ENCODE results near the gene SLCO3A1.

Gene SLCO3A1

DNA sequence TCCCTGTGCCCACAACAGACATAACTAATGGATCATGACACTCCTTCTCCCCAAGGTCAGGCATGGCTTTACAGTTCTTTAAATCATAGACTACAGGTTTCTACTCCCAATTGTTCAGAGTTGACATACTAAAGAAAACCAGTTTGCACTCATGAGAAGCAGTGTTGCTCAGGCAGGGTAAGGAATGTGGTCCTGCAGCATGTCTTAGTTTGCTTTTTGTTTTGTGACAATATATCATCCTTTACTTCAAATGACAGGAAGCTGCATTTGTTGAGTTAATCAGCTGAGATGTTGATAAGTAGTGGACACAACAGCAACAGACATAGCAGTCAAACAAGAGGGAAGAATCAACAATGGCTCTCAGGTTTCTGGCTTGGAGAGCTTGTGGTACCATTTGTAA lies 267.5 kb downstream of the SLCO3A1 start:
- CTCF ChIA-PET, result no interaction called here
- Mint-ChIP-seq H3K27ac (no peak overlapping the region), H3K27me3 (no peaks in the 10 kb centered on the region), H3K4me1 (no peaks in the 10 kb centered on the region), H3K4me3 (no peak overlapping the region), H3K36me3 (peaks cover 31% of the 10 kb centered on the region), H3K9me3 (no peaks in the 10 kb centered on the region)
- DNase-seq, result no peak

DNA sequence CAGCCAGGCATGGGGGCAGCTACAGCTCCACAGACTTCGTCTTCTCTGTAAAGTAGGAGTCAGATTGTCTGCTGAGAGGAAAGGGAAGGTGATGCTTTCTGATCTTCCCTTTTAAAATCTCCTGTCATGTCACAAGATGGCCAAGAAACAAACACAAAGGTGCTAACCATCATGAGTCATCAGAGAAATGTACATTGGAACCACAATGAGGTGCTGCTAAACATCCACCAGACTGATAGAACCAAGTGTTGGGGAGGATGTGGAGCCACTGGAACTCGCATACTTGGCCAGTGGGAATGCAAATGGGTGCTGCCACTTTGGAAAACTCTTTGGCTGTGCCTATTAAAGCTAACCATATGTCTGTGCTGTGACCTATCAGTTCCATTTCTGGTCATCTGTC lies 268.8 kb downstream of the SLCO3A1 start:
- Mint-ChIP-seq H3K36me3 (peaks cover 40% of the 10 kb centered on the region), H3K4me3 (no peak overlapping the region), H3K4me1 (no peaks in the 10 kb centered on the region), H3K27ac (no peak overlapping the region), H3K9me3 (no peaks in the 10 kb centered on the region), H3K27me3 (no peaks in the 10 kb centered on the region)
- no peak for DNase-seq
- CTCF ChIA-PET, result interaction anchor here (0.7 kb wide), 1 partner anchor 416 kb away, joined by 3 read pairs; no protein-coding TSS in a partner anchor

DNA sequence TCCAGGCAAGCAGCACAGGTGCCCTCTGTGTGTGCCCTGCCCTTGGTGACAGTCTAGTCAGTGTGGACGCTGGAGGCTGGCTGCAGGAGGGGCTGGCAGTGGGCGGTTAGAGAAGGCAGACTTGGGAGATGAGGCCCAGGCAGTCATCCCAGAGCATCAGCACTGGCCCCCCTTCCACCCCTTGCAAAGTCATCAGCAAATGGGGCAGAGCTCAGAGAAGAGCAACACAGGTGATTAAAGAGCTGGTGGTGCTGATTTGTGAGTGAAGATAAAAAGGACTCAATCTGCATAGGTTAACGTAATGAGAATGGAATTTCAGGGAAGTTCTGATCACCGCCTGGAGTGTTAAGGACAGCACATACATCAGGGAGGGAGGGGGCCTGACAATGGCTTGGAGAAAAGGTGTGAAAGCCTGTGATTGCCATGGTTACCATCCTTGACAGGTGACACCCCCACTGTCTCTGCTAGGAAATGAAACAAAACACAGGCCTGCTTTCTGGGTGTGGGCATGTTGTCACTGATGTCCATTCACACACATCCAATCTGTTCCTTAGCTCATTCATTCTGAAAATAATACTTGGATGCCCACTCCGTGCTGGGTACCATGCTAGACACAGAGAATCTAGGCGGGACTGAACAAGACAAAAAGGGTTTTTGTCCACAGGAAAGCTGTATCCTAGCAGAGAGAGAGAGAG lies 270.6 kb downstream of the SLCO3A1 start:
- no peaks in the 10 kb centered on the region for H3K4me1 Mint-ChIP-seq
- H3K9me3 Mint-ChIP-seq, result no peaks in the 10 kb centered on the region
- H3K4me3 Mint-ChIP-seq, result no peak overlapping the region
- H3K27ac Mint-ChIP-seq, result no peak overlapping the region
- CTCF ChIA-PET, result no interaction called here
- peaks cover 50% of the 10 kb centered on the region for H3K36me3 Mint-ChIP-seq
- H3K27me3 Mint-ChIP-seq, result no peaks in the 10 kb centered on the region
- no peak for DNase-seq

DNA sequence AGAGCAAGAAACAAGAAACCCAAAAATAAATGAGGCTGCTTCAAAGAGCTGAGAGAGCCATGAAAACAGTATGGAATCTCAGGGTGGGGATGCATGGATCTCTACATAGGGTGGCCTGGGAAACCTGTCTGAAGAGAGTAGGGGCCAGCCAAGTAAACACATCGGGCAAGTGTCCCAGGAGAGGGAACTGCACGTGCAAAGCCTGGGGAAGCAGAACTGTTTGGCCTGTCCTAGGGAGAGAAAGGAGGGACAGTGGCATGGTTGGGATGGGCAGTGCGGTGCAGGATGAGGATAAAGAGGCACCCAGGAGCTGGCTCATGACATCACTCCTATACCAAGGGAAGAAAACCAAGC lies 271.1 kb downstream of the SLCO3A1 start:
- no peak for DNase-seq
- H3K36me3 Mint-ChIP-seq, result peaks cover 56% of the 10 kb centered on the region
- no peaks in the 10 kb centered on the region for H3K9me3 Mint-ChIP-seq
- no peak overlapping the region for H3K4me3 Mint-ChIP-seq
- H3K27ac Mint-ChIP-seq, result no peak overlapping the region
- CTCF ChIA-PET, result no interaction called here
- H3K4me1 Mint-ChIP-seq, result no peaks in the 10 kb centered on the region
- no peaks in the 10 kb centered on the region for H3K27me3 Mint-ChIP-seq

DNA sequence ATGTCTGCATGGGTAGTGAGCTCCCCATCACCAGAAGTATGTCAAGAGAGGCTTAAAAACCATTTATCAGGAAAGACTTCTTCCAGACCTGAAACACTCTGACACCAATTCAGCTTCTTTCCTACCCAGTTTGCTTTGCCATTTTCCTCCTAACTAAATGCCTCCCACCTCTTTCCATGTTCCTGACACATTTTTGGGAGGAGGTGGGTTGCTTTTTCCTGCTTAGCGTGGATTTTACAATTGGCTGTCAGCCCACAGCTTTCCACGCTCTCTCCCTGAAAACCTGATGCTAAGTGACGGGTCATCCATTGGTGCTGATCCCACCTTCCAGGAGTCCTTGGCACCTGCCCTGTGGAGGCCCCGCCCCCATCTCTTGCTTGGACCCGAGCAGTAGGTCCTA lies 275.3 kb downstream of the SLCO3A1 start:
- DNase-seq, result no peak
- Mint-ChIP-seq H3K27me3 (no peaks in the 10 kb centered on the region), H3K9me3 (no peaks in the 10 kb centered on the region), H3K4me1 (no peaks in the 10 kb centered on the region), H3K4me3 (no peak overlapping the region), H3K36me3 (peaks cover 45% of the 10 kb centered on the region), H3K27ac (no peak overlapping the region)
- CTCF ChIA-PET, result no interaction called here

DNA sequence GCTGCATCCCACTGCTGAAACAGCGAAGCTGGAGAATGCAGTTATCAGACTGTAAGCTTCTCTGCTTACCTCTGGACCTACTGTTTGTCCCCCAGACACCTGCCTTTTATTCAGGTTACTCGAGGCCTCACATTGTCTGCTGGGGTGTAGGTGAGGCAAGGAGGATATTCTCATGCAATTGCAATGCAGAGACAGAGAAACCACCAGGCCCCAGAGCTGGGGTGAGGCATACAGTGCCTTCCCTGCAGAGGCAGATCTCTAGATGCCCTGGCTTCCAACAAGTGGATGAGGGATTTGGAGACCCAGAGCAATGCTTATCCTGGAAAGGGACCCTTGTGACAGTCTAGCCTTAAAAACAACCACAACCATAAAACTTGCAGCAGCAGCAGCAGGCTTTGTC lies 276.7 kb downstream of the SLCO3A1 start:
- Mint-ChIP-seq H3K27ac (no peak overlapping the region), H3K9me3 (no peaks in the 10 kb centered on the region), H3K36me3 (peaks cover 49% of the 10 kb centered on the region), H3K27me3 (no peaks in the 10 kb centered on the region), H3K4me1 (peaks cover 6% of the 10 kb centered on the region), H3K4me3 (no peak overlapping the region)
- DNase-seq, result no peak
- CTCF ChIA-PET, result no interaction called here

DNA sequence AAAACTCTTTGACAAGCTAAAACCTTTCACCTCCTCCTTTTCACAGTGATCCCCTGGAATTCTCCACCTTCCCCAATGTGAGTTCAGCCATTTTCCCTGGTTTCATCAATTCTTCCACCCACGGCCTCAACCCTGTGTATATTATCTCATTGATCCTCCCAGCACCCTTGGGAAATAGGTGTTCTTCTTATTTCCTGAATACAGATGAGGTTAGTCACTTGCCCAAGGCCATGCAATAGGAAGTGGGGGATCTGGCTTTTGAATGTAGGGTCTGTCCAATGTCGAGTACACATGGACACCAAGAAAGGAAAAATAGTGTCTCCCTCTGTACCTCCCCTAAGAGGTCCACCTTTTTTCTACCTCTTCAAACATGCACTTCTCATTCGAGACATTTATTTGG lies 277.4 kb downstream of the SLCO3A1 start:
- Mint-ChIP-seq H3K27me3 (no peaks in the 10 kb centered on the region), H3K27ac (no peak overlapping the region), H3K36me3 (peaks cover 55% of the 10 kb centered on the region), H3K9me3 (no peaks in the 10 kb centered on the region), H3K4me1 (peaks cover 11% of the 10 kb centered on the region), H3K4me3 (no peak overlapping the region)
- no peak for DNase-seq
- CTCF ChIA-PET, result no interaction called here

DNA sequence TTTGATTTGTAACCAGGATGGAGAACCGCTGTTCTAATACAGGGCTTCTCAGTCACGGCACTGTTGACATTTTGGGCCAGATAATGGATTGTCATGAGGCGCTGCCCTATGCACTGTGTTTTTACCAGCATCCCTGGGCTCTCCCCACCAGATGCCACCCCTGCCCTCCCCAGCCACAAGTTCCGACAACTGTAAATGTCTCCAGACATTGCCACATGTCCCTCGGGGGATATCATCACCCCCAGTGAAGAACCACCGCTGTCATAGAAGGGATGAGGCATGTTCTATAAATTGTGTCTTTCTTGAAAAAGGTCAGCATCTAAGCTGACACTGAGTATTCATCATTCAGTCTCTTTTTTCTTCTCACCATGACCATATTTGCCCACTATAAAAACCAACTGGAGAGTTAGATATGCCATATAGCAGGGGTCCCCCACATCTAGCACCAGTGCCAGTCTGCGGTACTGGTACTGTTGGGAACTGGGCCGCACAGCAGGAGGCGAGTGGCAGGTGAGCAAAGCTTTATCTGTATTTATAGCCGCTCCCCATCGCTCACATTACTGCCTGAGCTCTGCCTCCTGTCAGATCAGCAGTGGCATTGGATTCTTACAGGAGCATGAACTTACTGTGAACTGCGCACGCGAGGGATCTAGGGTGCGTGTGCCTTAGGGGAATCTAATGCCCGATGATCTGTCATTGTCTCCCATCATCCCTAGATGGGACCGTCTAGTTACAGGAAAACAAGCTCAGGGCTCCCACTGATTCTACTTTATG lies 279.7 kb downstream of the SLCO3A1 start:
- peaks cover 11% of the 10 kb centered on the region for H3K4me1 Mint-ChIP-seq
- no peak overlapping the region for H3K4me3 Mint-ChIP-seq
- H3K27me3 Mint-ChIP-seq, result no peaks in the 10 kb centered on the region
- H3K36me3 Mint-ChIP-seq, result peaks cover 50% of the 10 kb centered on the region
- DNase-seq, result no peak
- CTCF ChIA-PET, result no interaction called here
- H3K9me3 Mint-ChIP-seq, result peaks cover 2% of the 10 kb centered on the region
- no peak overlapping the region for H3K27ac Mint-ChIP-seq

DNA sequence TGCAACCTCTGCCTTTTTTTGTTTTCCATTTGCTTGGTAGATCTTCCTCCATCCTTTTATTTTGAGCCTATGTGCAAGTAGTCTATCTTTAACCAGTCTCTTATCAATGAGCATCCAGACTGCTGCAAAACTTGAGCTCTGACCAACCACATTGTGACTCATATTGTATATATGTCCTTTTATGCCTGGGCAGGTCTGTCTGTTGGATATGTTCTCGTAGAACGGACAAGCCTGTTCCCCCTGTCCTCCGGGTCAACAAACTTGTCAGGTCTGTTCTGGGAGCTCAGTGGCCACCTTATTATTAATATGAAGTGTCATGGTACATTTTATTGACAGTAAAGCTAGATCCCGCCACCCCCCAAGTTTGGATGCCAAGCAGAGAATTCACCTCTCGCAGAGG lies 287.3 kb downstream of the SLCO3A1 start:
- H3K27me3 Mint-ChIP-seq, result no peaks in the 10 kb centered on the region
- CTCF ChIA-PET, result no interaction called here
- peaks cover 11% of the 10 kb centered on the region for H3K36me3 Mint-ChIP-seq
- no peak overlapping the region for H3K4me3 Mint-ChIP-seq
- H3K27ac Mint-ChIP-seq, result no peak overlapping the region
- no peak for DNase-seq
- peaks cover 2% of the 10 kb centered on the region for H3K9me3 Mint-ChIP-seq
- H3K4me1 Mint-ChIP-seq, result no peaks in the 10 kb centered on the region

DNA sequence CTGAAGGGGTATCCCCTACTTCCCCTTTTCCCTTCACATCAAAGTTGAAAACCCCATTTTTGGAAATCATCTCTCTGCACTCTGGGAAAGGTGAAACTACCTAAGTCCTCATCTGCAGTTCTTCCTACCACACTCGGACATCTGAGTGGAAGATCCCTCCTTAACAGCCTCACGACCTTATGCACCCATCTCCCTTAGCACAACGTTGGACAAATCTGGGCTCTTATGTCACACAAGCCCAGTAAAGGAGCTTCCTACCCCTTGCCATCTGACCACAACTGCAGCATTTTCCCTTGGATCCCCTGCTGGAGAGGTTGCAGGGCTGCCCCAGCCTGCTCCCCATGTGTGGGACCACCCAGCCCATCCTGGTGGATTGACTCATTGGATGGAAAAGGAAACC lies 288.1 kb downstream of the SLCO3A1 start:
- no peak overlapping the region for H3K27ac Mint-ChIP-seq
- H3K36me3 Mint-ChIP-seq, result peaks cover 5% of the 10 kb centered on the region
- H3K4me1 Mint-ChIP-seq, result no peaks in the 10 kb centered on the region
- DNase-seq, result no peak
- H3K4me3 Mint-ChIP-seq, result no peak overlapping the region
- H3K9me3 Mint-ChIP-seq, result peaks cover under 1% of the 10 kb centered on the region
- CTCF ChIA-PET, result no interaction called here
- H3K27me3 Mint-ChIP-seq, result no peaks in the 10 kb centered on the region

DNA sequence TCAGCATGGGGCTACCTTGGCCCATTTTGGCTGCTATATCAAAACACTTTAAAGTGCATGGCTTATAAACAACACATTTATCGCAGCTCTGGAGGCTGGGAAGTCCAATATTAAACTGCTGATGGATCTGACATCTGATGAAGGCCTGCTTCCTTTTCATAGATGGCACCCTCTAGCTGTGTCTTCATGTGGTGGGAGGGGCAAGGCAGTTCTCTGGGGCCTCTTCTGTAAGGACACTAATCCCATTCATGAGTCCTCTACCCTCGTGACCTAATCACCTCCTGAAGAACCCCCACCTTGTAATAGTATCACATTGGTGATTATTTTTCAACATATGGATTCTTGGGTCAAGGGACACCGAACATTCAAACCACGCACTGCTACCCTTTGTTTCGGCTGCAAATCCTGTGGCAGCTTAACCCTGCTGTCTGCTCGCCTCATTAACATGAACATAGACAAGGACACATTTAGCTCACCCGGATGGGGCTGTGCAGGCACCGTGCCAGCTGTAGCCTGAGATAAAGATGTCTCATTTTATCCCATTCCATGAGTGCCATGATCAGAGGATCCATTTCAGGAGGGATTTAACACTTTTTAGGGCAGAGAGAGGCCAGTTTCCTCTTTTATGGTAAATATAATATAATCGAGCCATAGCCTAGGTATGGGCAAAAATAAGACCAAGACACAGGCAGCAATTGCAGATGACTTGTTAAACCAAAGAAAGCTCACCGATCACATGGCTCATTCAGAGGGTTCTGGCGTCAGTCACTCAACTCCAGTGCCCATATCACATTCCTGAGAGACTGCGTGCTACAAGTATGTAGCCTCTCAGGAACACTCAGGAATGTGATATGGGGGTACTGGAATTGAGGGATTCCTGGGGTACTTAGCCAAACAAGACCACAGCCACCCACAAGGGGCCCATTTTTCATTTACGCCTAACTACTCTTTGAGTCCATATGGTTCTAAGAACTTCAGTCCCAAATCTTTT lies 289.0 kb downstream of the SLCO3A1 start:
- Mint-ChIP-seq H3K36me3 (peaks cover 4% of the 10 kb centered on the region), H3K4me3 (no peak overlapping the region), H3K27me3 (no peaks in the 10 kb centered on the region), H3K27ac (no peak overlapping the region), H3K9me3 (no peaks in the 10 kb centered on the region), H3K4me1 (no peaks in the 10 kb centered on the region)
- CTCF ChIA-PET, result no interaction called here
- DNase-seq, result no peak

DNA sequence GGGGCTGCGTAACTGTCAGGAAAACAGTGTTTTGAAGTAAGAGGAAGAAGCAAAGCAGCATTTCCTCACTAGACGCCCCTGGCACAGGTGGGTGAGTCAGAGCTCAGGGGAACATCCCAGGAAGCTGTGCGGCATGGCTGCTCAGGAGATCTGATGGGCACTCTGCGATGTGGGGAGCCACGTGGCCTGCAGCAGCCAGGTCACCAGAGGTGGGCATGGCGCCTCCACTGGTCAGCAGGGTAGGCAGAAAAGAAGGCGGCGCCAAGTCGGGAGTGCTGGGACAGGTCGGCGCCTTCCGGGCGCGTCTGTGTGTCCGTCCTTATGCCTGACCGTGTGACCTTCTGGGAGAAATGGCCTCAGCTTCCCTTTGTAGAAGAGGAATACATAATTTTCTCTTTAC lies 290.3 kb downstream of the SLCO3A1 start:
- CTCF ChIA-PET, result no interaction called here

DNA sequence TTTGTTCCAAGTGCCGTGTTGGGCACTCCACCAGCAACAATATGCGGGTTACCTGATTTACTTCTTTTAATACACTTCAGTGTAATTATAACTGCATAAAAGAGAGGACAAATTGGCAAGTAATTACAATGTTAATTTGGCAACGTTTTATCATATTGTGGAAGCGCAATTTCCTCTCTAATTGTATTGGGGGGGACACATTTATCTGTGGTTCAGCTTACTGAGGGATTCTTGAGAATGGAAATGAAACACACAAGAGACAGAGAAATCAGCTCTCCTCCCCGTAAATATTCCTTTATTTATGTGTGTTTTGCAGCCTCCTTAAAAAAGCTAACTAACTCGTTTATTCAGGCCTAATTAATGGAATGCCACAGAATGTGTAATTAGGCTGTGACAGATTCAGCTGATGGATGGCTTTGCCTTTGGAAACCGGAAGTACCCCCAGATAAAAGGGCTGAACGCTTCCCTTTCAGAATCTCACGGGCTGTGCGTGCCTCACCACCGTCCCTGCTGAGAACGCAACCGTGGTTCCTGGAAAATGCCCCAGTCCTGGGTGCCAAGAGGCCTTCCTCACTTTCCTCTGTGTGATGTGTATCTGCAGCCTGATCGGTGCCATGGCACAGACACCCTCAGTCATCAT lies 293.1 kb downstream of the SLCO3A1 start:
- CTCF ChIA-PET, result no interaction called here
- H3K27ac Mint-ChIP-seq, result no peak overlapping the region
- no peak for DNase-seq
- H3K27me3 Mint-ChIP-seq, result no peaks in the 10 kb centered on the region
- no peak overlapping the region for H3K4me3 Mint-ChIP-seq
- H3K9me3 Mint-ChIP-seq, result no peaks in the 10 kb centered on the region
- H3K4me1 Mint-ChIP-seq, result no peaks in the 10 kb centered on the region
- peaks cover 9% of the 10 kb centered on the region for H3K36me3 Mint-ChIP-seq

More for the DNA sequence above, 290.3 kb downstream of the SLCO3A1 start:
- Mint-ChIP-seq H3K27ac (no peak overlapping the region), H3K4me3 (no peak overlapping the region), H3K27me3 (no peaks in the 10 kb centered on the region), H3K36me3 (peaks cover 4% of the 10 kb centered on the region), H3K9me3 (no peaks in the 10 kb centered on the region), H3K4me1 (no peaks in the 10 kb centered on the region)
- no peak for DNase-seq

DNA sequence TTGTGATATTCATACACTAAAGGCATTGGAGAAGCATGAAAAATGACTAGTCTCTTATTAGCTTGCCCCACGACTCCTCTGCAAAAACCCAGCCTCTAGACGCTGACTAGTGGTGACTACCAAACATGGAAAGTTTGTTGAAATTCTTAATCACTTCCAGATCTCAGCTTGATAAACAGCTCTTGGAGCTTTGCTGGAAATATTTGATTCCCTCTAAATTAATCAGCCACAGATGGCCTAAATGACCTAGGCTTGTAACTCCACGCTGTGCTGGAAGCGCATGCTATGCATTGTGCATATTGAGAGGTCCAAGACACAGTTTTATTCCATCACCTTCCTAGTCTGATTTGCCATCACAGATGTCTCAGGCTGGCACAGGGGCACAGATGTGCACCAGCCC lies 295.5 kb downstream of the SLCO3A1 start:
- no peaks in the 10 kb centered on the region for H3K9me3 Mint-ChIP-seq
- no peak overlapping the region for H3K27ac Mint-ChIP-seq
- CTCF ChIA-PET, result no interaction called here
- H3K4me3 Mint-ChIP-seq, result no peak overlapping the region
- H3K27me3 Mint-ChIP-seq, result no peaks in the 10 kb centered on the region
- peaks cover 25% of the 10 kb centered on the region for H3K36me3 Mint-ChIP-seq
- no peaks in the 10 kb centered on the region for H3K4me1 Mint-ChIP-seq
- no peak for DNase-seq
